GM21515 (cell line): ENCODE data around the gene SUMF2.
"Not testable (repeated sequence)": the region's sequence is repeated elsewhere in the genome, so short reads cannot be mapped to it uniquely, and the experiment has no call there.

ENCODE experiments used
- ATAC-seq: cut with Tn5 transposase; IDR thresholded peaks from one replicate; pipeline ENCODE4 v1.9.1; 2021; ENCODE audit not compliant: unreplicated experiment

The SUMF2 gene

DNA sequence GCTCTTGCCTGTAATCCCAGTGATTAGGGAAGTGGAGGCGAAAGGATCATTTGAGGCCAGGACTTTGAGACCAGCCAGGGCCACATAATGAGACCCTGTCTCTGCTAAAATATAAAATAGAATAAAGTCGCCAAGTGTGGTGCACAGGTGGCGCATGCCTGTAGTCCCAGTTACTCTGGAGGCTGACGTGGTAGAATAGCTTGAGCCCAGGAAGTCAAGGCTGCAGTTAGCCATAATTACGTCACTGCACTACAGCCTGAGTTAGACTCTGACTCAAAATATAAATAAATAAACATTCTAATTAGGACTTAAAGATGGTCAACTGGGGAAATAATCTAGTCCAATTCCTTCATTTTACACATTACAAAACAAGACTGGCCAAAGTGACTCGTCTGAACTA is 41.4 kb downstream of the SUMF2 start:
- no peak for ATAC-seq

DNA sequence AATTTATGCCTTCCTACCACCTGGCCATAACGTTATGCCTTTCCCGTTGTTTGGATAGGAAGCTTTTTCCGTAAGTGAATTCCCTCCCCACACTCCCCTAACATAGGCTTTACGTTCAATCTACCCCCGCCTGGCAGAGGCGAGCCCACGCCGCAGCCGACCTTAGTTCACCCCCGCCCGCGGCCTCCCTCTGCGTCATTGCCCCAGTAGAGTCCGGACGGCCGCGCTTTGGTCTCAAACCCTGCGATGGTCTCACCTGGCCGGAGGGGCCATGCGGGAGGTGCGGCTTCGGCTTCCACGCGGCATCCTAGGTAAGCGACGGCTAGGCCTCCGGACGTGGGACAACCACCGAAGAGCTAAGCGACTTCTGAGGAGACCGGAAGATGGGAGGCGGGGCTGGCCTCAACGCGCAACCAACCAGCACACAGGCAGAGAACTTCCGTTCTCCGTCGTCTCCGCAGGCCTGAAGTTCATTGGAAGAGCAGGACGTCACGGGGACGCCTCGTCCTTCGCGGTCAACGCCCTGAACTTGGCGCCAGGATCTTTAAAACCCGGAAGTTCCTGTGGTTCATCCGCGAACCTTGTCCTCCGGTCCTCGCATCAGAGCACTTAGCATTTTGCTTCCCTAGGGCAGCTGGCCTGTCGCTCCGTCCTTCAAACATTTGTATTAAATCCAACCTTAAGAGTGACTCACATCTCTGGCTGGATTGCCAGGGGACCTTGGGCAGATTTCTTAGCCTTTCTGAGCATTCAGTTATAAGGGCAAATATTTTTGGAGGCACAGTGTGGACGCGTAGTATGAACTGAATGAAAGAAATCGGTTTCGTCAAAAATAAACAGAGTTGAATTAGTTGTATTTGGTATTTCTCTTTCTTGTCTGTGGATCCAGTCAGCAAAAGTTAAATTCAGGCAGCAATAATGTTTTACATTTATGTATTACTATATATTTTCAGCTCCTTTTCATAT is 42.3 kb downstream of the SUMF2 start, which contains the start of gene CHCHD2:
CHCHD2 (minus strand) TSS at position 369 of the 966 bp plus-strand sequence; CDS start at position 306, 63 bp downstream.
- ATAC-seq, result peak; percentile 99

DNA sequence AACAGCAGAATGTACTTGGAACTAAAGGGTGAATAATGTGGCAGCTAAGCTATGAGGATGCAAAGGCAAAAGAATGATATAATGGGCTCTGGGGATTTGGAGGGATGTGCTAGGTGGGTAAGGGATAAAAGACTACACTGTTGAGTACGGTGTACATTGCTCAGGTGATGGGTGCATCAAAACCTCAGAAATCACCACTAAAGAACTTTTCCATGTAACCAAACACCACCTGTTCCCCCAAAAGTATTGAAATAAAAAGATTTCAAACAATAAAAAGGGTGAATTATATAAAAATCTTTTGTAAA is 43.8 kb downstream of the SUMF2 start:
- ATAC-seq, result no peak

DNA sequence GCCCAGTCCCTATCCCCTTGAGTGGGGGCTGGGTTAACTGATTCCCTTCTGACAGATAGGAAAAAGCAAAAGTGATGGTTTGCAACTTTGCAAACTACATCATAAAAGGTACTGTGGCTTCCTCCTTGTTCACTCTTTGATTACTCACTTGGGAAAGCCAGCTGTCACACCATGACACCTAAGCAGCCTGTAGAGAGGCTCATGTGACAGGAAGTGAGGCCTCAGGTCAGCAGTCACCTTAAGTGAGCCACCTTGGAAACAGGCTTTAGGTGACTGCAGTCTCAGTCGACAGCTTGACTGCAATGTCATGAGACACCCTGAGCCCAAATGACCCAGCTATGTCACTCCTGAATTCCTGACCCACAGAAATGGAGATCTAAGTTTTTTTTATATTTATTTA is 46.5 kb downstream of the SUMF2 start:
- no peak for ATAC-seq

DNA sequence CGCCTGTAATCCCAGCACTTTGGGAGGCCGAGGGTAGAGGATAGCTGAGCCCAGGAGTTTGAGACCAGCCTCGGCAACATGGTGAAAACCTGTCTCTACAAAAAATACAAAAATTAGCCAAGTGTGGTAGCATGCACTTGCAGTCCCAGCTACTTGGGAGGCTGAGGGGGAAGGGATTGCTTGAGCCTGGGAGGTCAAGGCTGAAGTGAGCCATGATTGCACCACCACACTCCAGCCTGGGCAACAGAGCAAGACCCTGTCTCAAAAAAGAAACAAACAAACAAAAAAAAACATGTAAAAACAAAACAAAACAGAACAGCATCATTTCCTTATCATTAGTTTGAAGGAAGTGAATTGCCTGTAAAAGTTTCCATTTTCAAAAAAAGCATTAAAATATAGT is 48.2 kb downstream of the SUMF2 start:
- ATAC-seq, result not testable (repeated sequence)

DNA sequence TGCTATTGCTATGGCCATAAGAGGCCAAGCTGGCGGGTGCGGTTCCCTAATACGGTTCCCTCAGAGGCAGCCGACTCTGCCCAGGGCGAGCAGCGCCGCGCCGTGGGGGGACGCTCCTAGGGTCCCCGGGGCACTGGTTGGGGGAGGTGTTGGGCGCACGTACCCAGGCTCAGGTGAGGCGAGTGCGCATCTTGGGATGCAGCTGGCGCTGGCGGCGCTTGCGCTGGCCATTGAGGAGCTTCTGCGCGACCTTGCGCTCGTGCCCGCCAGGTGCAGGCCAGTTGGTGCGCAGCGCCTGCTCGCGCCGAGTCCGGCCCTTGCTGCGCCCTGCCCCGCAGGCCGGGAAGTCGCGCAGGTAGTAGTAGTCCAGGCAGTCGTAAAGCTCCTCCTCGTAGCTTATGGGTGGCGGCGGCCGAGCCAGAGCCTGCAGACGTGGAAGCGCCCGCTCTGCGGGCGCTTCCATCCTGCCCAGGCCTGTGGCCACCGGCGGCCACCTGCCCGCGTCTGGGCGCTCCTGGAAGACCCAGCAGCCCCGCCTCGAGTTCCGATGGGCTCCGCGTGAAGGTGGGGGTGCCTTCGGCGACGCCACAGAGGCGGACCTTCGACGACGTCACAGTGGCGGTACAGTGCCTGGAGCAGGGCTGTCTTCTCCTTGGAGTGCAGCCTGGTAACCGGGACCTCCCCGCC is 51.9 kb downstream of the SUMF2 start, which contains the start of gene NUPR2:
NUPR2 (minus strand) TSS at position 566 of the 687 bp plus-strand sequence; CDS start at position 463, 103 bp downstream.
- no peak for ATAC-seq

DNA sequence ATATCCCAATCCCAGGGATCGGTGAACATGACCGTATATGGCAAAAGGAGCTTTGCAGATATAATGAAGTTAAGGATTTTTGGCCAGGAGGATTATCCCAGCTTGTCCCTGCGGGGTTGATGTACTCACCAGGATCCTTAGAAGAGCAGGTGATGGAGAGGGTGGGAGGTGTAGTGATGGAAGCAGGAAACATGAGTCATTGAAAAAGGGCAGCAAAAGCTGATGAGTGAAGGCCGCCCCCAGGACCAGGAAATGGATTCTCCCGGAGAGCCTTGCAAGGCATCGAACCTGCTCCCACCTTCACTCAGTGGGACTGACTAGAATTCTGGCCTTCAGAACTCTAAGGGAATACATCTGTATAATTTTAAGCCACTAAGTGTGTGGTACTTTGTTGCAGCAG is 57.4 kb downstream of the SUMF2 start:
- no peak for ATAC-seq

DNA sequence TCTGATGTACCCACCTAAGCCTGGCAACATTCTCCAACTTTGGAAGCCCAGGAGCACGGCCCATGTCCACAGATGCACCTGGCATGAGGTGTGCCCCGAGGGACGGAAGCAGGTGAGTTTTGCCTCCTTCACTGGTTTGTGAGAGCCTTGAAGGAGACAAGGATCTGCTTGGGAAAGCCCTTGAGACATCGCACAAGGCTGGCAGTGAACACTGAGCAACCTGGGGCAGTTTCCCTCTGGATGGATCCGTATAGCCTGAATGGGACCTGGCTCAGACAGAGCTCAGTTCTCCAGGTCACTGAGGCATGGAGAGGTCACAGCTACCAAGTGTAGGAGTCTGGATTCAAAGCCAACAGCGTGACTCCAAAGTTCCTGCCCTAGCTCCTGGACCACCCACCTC is 60.9 kb downstream of the SUMF2 start:
- ATAC-seq, result no peak

DNA sequence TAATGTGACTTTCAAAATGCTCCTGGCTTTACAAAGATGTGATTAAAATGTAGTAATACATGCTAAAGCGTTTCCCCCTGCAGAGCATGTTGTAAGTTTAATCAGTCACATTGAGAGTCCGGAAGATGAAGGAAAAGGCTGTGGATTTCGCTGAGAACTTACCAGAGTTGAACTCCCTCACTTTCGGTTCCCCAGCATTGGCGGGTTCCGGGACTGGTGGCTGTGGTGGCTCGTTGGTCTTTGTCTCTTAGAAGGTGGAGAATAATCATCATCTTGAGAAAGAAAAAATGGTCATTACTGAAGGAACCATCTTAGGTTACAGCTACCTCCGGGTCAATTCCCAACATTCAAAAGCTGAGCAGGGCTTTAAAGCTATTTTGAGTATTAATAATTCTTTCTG is 61.7 kb downstream of the SUMF2 start:
- no peak for ATAC-seq

DNA sequence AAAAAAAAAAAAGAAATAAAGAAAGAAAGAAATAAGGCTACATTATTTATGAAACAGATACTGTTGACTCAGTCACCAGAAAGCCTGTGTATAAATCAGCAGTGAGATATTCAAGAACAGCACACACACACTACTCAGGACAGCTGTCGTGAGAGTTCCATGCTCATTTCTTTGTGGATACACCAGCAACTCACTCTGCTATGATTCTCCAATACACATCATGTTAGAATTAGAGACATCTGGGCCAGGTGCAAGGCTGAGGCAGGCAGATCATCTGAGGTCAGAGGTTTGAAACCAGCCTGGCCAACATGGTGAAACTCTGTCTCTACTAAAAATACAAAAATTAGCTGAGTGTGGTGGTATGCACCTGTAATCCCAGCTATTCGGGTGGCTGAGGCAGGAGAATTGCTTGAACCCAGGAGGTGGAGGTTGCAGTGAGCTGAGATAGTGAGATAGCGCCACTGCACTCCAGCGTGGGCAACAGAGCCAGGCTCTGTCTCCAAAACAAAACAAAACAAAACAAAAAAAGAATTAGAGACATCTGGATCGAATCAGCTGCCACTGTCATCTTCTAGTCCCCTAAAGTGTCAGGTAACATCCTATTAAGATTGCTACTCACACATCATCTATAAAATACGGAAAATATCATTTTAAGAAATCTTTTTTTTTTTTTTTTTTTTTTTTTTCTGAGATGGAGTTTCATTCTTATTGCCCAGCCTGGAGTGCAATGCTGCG is 63.3 kb downstream of the SUMF2 start:
- no peak for ATAC-seq
